K562 (cell line): ENCODE results near the gene PAQR8. TPM values are rescaled to one million over a fixed set of nuclear protein-coding genes. Genes with fewer than 3 reads are reported as not detected.

ENCODE experiments used
- BRD4 ChIP-seq: fragments of 200-600 bp; sonication (generic); IDR thresholded peaks from 2 replicates; pipeline ENCODE4 v1.6.1; 2017; ENCODE audit warnings: inconsistent platforms
- ELF2 ChIP-seq: fragments of 250-450 bp; sonication (Bioruptor Pico); IDR thresholded peaks from 2 replicates; pipeline ENCODE4 v1.5.0; 2021; ENCODE audit warnings: mild to moderate bottlenecking
- FOXA3 ChIP-seq, 2 experiments: fragments of 450-650 bp in 1 of 2; sonication (generic) in 1 of 2; formaldehyde crosslinking; IDR thresholded peaks in 1 of 2; conservative IDR thresholded peaks in 1 of 2; 2 replicates each; pipeline versions ENCODE4 v1.4.0 to v1.8.0; 2020 to 2022; ENCODE audit warnings: mild to moderate bottlenecking in 2 of 2, missing genetic modification reagents in 1 of 2
- GTF2E2 ChIP-seq: fragments of 200-800 bp; sonication (Bioruptor generic); IDR thresholded peaks from 2 replicates; pipeline ENCODE4 v1.6.1; 2016; ENCODE audit warnings: missing genetic modification characterization, missing compliant biosample characterization
- NCOR1 ChIP-seq: fragments of 450-650 bp; IDR thresholded peaks from 2 replicates; pipeline ENCODE4 v1.6.1; 2016; ENCODE audit warnings: mild to moderate bottlenecking, moderate library complexity
- NFE2 ChIP-seq: IDR thresholded peaks from 2 replicates; pipeline ENCODE4 v1.6.1; 2014; ENCODE audit warnings: antibody characterized with exemption, low read depth
- POLR2AphosphoS2 ChIP-seq: IDR thresholded peaks from 2 replicates; pipeline ENCODE4 v1.6.1; 2012; ENCODE audit warnings: low read length, improper control_type of control experiment
- U2AF2 ChIP-seq: fragments of 200-400 bp; formaldehyde crosslinking; optimal IDR thresholded peaks from 2 replicates; pipeline ENCODE3; 2017; ENCODE audit warnings: low read depth, mild to moderate bottlenecking, low read length
- ZNF197 ChIP-seq: fragments of 200-800 bp; sonication (Bioruptor generic); IDR thresholded peaks from 2 replicates; pipeline ENCODE4 v1.6.1; 2016; ENCODE audit warnings: low read depth, missing genetic modification characterization, missing compliant biosample characterization
- ZNF512 ChIP-seq: IDR thresholded peaks from 2 replicates; pipeline ENCODE4 v1.6.1; 2016; ENCODE audit warnings: missing genetic modification characterization, missing compliant biosample characterization
- polyA plus RNA-seq, 8 experiments: library from polyadenylated mRNA; depleted of rRNA in 4 of 8; stranded (reverse) in 5 of 8; unstranded in 3 of 8; fragments of >200 nt; fragmentation: Nextera tagmentation in 2 of 8; fragmentation: Illumina TruSeq in 1 of 8; extraction: Ambion mirVana in 2 of 8; extraction: Trizol in 1 of 8; gene quantifications; 2 replicates each; pipeline versions ENCODE4 v1.2.1 to v1.2.3, GENCODE V29; 2011 to 2014; ENCODE audit warnings: inconsistent platforms in 1 of 8, missing spikeins in 1 of 8
- total RNA-seq, 7 experiments: library from RNA; depleted of rRNA in 6 of 7; stranded (reverse); fragments of >200 nt in 6 of 7; fragmentation: Illumina TruSeq in 2 of 7; extraction: Trizol in 2 of 7; gene quantifications; 2 replicates each; pipeline versions ENCODE4 v1.2.1 to v1.2.3, GENCODE V29; 2011 to 2021; ENCODE audit warnings: low replicate concordance in 1 of 7
- TF ChIP-seq, protein P1 (sequence below): sonication (generic); formaldehyde crosslinking; IDR thresholded peaks from 2 replicates; pipeline ENCODE4 v1.8.1; 2023; ENCODE audit warnings: missing genetic modification reagents, mild to moderate bottlenecking, borderline replicate concordance
- TF ChIP-seq, protein P2 (sequence below): fragments of 450-650 bp; IDR thresholded peaks from 2 replicates; pipeline ENCODE4 v1.6.1; 2018; ENCODE audit not compliant: partially characterized antibody
- TF ChIP-seq, protein P3 (sequence below): sonication (generic); formaldehyde crosslinking; IDR thresholded peaks from 2 replicates; pipeline ENCODE4 v1.8.1; 2023; ENCODE audit warnings: mild to moderate bottlenecking, missing genetic modification reagents

PAQR8 gene
- total and polyA plus RNA-seq, 9 of the 15 experiments (the other 6 are each of a cell fraction or from before 2014, with no cell fraction given) = 1.4 to 10.2 (median 3.5) TPM

GRCh38 chr6:52352239-52353018, 9.5 kb upstream of the PAQR8 start (continued):
- TF ChIP-seq BRD4 = no peak
- TF ChIP-seq POLR2AphosphoS2 = no peak
- no peak for TF ChIP-seq ZNF197 (CRISPR knock-in tag)
- no peak for TF ChIP-seq GTF2E2
- TF ChIP-seq, protein P1, sequence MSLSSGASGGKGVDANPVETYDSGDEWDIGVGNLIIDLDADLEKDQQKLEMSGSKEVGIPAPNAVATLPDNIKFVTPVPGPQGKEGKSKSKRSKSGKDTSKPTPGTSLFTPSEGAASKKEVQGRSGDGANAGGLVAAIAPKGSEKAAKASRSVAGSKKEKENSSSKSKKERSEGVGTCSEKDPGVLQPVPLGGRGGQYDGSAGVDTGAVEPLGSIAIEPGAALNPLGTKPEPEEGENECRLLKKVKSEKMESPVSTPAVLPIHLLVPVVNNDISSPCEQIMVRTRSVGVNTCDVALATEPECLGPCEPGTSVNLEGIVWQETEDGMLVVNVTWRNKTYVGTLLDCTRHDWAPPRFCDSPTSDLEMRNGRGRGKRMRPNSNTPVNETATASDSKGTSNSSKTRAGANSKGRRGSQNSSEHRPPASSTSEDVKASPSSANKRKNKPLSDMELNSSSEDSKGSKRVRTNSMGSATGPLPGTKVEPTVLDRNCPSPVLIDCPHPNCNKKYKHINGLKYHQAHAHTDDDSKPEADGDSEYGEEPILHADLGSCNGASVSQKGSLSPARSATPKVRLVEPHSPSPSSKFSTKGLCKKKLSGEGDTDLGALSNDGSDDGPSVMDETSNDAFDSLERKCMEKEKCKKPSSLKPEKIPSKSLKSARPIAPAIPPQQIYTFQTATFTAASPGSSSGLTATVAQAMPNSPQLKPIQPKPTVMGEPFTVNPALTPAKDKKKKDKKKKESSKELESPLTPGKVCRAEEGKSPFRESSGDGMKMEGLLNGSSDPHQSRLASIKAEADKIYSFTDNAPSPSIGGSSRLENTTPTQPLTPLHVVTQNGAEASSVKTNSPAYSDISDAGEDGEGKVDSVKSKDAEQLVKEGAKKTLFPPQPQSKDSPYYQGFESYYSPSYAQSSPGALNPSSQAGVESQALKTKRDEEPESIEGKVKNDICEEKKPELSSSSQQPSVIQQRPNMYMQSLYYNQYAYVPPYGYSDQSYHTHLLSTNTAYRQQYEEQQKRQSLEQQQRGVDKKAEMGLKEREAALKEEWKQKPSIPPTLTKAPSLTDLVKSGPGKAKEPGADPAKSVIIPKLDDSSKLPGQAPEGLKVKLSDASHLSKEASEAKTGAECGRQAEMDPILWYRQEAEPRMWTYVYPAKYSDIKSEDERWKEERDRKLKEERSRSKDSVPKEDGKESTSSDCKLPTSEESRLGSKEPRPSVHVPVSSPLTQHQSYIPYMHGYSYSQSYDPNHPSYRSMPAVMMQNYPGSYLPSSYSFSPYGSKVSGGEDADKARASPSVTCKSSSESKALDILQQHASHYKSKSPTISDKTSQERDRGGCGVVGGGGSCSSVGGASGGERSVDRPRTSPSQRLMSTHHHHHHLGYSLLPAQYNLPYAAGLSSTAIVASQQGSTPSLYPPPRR (CRISPR knock-in tag) = no peak
- TF ChIP-seq NCOR1 = no peak
- TF ChIP-seq ELF2 (CRISPR knock-in tag) = no peak
- TF ChIP-seq, protein P2, sequence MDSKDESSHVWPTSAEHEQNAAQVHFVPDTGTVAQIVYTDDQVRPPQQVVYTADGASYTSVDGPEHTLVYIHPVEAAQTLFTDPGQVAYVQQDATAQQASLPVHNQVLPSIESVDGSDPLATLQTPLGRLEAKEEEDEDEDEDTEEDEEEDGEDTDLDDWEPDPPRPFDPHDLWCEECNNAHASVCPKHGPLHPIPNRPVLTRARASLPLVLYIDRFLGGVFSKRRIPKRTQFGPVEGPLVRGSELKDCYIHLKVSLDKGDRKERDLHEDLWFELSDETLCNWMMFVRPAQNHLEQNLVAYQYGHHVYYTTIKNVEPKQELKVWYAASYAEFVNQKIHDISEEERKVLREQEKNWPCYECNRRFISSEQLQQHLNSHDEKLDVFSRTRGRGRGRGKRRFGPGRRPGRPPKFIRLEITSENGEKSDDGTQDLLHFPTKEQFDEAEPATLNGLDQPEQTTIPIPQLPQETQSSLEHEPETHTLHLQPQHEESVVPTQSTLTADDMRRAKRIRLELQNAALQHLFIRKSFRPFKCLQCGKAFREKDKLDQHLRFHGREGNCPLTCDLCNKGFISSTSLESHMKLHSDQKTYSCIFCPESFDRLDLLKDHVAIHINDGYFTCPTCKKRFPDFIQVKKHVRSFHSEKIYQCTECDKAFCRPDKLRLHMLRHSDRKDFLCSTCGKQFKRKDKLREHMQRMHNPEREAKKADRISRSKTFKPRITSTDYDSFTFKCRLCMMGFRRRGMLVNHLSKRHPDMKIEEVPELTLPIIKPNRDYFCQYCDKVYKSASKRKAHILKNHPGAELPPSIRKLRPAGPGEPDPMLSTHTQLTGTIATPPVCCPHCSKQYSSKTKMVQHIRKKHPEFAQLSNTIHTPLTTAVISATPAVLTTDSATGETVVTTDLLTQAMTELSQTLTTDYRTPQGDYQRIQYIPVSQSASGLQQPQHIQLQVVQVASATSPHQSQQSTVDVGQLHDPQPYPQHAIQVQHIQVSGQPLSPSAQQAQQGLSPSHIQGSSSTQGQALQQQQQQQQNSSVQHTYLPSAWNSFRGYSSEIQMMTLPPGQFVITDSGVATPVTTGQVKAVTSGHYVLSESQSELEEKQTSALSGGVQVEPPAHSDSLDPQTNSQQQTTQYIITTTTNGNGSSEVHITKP = peak; percentile 96
- peak; percentile 66 to 81; a peak in 3 of 4 replicates for TF ChIP-seq FOXA3 (CRISPR knock-in tag; conservative IDR thresholded peaks at IDR 0.05 in 1 of 2, IDR thresholded peaks at IDR 0.05 in 1 of 2)
- TF ChIP-seq ZNF512 (tag) = no peak
- TF ChIP-seq, protein P3, sequence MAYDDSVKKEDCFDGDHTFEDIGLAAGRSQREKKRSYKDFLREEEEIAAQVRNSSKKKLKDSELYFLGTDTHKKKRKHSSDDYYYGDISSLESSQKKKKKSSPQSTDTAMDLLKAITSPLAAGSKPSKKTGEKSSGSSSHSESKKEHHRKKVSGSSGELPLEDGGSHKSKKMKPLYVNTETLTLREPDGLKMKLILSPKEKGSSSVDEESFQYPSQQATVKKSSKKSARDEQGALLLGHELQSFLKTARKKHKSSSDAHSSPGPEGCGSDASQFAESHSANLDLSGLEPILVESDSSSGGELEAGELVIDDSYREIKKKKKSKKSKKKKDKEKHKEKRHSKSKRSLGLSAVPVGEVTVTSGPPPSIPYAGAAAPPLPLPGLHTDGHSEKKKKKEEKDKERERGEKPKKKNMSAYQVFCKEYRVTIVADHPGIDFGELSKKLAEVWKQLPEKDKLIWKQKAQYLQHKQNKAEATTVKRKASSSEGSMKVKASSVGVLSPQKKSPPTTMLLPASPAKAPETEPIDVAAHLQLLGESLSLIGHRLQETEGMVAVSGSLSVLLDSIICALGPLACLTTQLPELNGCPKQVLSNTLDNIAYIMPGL (CRISPR knock-in tag) = no peak
- 0 out of 2 replicates have a peak, but pooled peaks have one; percentile 17 for TF ChIP-seq NFE2
- no peak for TF ChIP-seq U2AF2
